ENCODE results near the gene FBXW5.

FBXW5 gene

GRCh38 chr9:136927343-136928271, 16.9 kb downstream of the FBXW5 start:
- DNase-seq = no peak

GRCh38 chr9:136926749-136927148, 17.8 kb downstream of the FBXW5 start:
- no peak for DNase-seq

GRCh38 chr9:136926154-136926704, 18.3 kb downstream of the FBXW5 start:
- DNase-seq = no peak

- DNase-seq = no peak
Measured at GRCh38 chr9:136925414-136926153, 19.0 kb downstream of the FBXW5 start.

GRCh38 chr9:136923881-136924280, 20.7 kb downstream of the FBXW5 start:
- DNase-seq = peak; percentile 68 to 79

- no peak for DNase-seq
Measured at GRCh38 chr9:136922540-136922939, 22.0 kb downstream of the FBXW5 start.

GRCh38 chr9:136921718-136922117, 22.8 kb downstream of the FBXW5 start:
- no peak for DNase-seq

- DNase-seq = no peak
Measured at GRCh38 chr9:136921307-136921706, 23.2 kb downstream of the FBXW5 start.

GRCh38 chr9:136920734-136921231, 23.8 kb downstream of the FBXW5 start:
- no peak for DNase-seq

GRCh38 chr9:136920069-136920468, 24.5 kb downstream of the FBXW5 start:
- DNase-seq = no peak

GRCh38 chr9:136917902-136918301, 26.6 kb downstream of the FBXW5 start:
- no peak for DNase-seq

- no peak for DNase-seq
Measured at GRCh38 chr9:136916330-136917184, 28.0 kb downstream of the FBXW5 start.

GRCh38 chr9:136915632-136916329, 28.8 kb downstream of the FBXW5 start:
- DNase-seq = no peak

- DNase-seq = no peak
Measured at GRCh38 chr9:136913701-136914438, 30.7 kb downstream of the FBXW5 start.

GRCh38 chr9:136910901-136911245, 33.7 kb downstream of the FBXW5 start:
- no peak for DNase-seq

GRCh38 chr9:136910197-136910900, 34.2 kb downstream of the FBXW5 start:
- no peak for DNase-seq

- no peak for DNase-seq
Measured at GRCh38 chr9:136907011-136907914, 37.3 kb downstream of the FBXW5 start.

GRCh38 chr9:136906266-136906665, 38.3 kb downstream of the FBXW5 start:
- no peak for DNase-seq

- no peak for DNase-seq
Measured at GRCh38 chr9:136903041-136903554, 41.4 kb downstream of the FBXW5 start.

Measured in NCI-H526 (cell line).